Bronchial epithelial cell (primary cell): ENCODE measurements around the gene THOC1. TPM values are rescaled to one million over a fixed set of nuclear protein-coding genes. Genes with fewer than 3 reads are reported as not detected.

Source experiments
- DNase-seq: peaks from one replicate; pipeline ENCODE4 v3.0.0-alpha.2; 2010; ENCODE audit warnings: low read depth
- FAIRE-seq: peaks from 2 replicates; lab custom pipeline; 2011; peaks lifted over from hg19 to GRCh38; lab: Jason Lieb, UNC
- H3K27me3 ChIP-seq: 2 replicates; pipeline ENCODE4 v1.5.1; 2011; ENCODE audit warnings: low read length; ENCODE audit not compliant: control insufficient read depth, insufficient read depth
- H3K36me3 ChIP-seq: 2 replicates; pipeline ENCODE4 v1.5.1; 2011; ENCODE audit warnings: low read length; ENCODE audit not compliant: control insufficient read depth, insufficient read depth
- H3K4me3 ChIP-seq: 2 replicates; pipeline ENCODE4 v1.5.1; 2011; ENCODE audit warnings: mild to moderate bottlenecking, low read depth, low read length, control low read depth
- total RNA-seq: library from RNA; depleted of rRNA; stranded (reverse); fragments of >200 nt; gene quantifications from 2 replicates; pipeline ENCODE4 v1.2.1, GENCODE V29; 2014
- TF ChIP-seq, protein P1 (sequence below): IDR thresholded peaks from 2 replicates; pipeline ENCODE4 v1.5.1; 2011; ENCODE audit warnings: mild to moderate bottlenecking, moderate library complexity, low read length, control low read depth, inconsistent platforms; ENCODE audit not compliant: insufficient read depth, severe bottlenecking

Gene THOC1
- total RNA-seq, 1 donor from 2014 or later = 32.1 TPM

DNA sequence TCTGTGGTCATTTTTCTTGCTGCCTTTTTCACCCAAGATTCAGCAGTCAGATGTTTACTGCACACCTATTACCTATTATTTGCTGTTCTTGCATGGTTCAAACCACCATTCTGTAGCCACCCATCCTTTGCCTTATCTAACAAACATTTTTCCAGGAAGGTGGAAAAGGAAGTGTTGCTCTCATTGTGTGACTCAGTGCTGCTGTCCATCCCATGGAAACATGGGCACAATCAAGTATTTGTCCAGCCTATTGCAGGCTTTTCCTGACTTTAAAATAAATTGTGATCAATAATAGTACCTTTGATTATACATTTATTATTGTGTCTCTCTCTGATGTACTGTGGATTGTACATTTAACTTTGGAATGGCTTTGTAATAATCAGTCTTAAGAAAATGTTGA lies 56.3 kb downstream of the THOC1 start:
- Histone ChIP-seq H3K4me3 (no peak overlapping the region), H3K27me3 (no peaks in the 10 kb centered on the region), H3K36me3 (peaks cover 11% of the 10 kb centered on the region)
- DNase-seq = no peak
- TF ChIP-seq, protein P1, sequence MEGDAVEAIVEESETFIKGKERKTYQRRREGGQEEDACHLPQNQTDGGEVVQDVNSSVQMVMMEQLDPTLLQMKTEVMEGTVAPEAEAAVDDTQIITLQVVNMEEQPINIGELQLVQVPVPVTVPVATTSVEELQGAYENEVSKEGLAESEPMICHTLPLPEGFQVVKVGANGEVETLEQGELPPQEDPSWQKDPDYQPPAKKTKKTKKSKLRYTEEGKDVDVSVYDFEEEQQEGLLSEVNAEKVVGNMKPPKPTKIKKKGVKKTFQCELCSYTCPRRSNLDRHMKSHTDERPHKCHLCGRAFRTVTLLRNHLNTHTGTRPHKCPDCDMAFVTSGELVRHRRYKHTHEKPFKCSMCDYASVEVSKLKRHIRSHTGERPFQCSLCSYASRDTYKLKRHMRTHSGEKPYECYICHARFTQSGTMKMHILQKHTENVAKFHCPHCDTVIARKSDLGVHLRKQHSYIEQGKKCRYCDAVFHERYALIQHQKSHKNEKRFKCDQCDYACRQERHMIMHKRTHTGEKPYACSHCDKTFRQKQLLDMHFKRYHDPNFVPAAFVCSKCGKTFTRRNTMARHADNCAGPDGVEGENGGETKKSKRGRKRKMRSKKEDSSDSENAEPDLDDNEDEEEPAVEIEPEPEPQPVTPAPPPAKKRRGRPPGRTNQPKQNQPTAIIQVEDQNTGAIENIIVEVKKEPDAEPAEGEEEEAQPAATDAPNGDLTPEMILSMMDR = no peak
- no peak for FAIRE-seq

DNA sequence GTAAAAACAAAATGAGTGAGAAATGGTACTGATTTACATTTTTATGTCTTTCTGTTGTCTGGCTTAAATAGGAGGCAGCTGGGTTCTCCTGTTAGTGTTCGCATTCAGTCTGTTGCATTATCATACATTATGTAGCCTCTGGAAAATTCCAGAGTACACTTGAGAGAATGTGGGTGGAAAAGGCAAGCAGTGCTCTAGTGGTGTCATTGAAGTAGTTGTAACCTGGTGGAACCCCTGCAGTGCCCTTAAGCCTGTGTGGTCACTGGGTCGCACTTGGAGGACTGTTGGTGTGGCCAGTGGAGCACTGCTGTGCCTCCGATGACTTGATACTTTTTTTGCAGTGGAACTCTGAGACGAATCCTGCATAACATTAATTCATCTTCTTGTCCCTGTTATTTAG lies 57.1 kb downstream of the THOC1 start:
- no peak for FAIRE-seq

DNA sequence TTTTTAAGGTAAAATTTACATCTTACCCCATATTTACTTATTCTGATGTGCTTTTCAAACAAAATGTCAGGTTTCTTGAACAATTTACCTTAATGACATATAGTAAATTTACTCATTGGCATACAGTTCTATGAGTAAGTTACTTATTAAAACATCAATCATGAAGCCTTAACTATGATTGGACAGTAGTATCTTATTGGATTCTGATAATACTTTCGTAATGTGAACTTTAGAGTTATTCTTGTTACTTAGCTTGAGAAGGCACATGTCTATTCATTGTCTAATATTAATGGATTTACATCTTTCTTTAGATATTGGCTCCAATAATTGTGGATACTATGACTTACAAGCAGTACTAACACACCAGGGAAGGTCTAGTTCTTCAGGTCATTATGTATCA lies 57.8 kb downstream of the THOC1 start:
- Histone ChIP-seq H3K4me3 (no peak overlapping the region), H3K36me3 (peaks cover 10% of the 10 kb centered on the region), H3K27me3 (no peaks in the 10 kb centered on the region)
- FAIRE-seq (no peak), DNase-seq (no peak)
- TF ChIP-seq, protein P1 = no peak

More for the DNA sequence above, 57.1 kb downstream of the THOC1 start:
- TF ChIP-seq, protein P1 = no peak
- Histone ChIP-seq H3K4me3 (no peak overlapping the region), H3K27me3 (no peaks in the 10 kb centered on the region), H3K36me3 (peaks cover 11% of the 10 kb centered on the region)
- no peak for DNase-seq

DNA sequence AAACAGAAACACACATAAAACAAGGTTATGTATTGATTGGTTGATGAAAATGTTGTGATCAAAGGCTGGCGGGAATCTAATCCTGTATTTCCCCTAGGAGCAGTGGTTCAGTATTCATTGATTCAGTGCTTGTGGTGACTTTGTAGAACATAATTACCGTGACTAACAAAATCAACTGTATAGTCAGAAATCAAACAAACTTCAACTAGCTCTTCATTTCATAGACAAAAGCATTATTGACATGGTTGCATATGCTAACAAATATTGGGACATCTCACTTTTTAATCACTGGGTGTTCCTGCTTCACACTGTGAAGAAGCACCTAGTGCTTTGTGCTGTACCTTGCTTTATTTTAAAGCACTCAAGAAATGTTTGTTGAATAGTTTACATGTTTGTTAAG lies 68.1 kb downstream of the THOC1 start:
- H3K36me3 ChIP-seq = peaks cover 6% of the 10 kb centered on the region
- FAIRE-seq = no peak
- no peaks in the 10 kb centered on the region for H3K27me3 ChIP-seq
- H3K4me3 ChIP-seq = no peak overlapping the region
- DNase-seq = no peak
- TF ChIP-seq, protein P1 = no peak

DNA sequence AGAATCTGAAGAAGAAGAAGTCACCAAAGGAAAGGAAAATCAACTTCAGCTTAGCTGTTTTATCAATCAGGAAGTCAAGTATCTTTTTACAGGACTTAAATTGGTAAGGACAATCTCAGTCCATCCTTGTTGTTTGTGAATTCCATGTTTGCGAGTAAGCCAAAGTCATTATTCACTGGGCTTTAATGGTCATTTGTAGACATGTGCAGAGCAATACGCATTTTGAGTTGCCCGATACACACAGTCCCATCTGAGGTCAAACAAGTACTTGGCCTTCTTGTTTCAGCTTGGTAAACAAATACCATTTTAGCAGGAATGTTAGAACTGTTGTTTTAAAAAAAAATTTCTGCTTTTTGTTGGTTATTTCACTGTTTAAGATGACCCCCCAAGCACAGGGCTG lies 68.6 kb downstream of the THOC1 start:
- no peak overlapping the region for H3K4me3 ChIP-seq
- peaks cover 6% of the 10 kb centered on the region for H3K36me3 ChIP-seq
- no peaks in the 10 kb centered on the region for H3K27me3 ChIP-seq
- no peak for FAIRE-seq
- TF ChIP-seq, protein P1 = no peak
- no peak for DNase-seq

DNA sequence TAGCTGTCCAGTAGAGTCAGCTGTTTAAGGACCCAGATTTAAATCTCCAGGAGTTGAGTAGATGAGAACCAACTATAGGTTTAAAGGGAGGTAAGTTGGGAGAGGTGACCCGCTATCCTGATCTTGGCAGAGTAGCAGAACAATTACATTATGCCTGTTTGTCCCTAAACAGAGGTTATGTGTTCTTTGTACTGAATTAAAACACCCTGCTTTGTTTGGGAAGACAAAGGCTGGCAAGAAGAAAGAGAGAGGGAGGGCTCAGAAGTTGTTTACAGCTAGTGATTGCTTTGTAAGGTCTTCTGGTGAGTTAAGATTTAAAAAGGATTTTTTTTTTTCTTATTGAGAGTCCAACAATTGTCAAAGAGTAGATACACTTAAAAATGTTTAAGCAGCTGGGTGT lies 72.2 kb downstream of the THOC1 start:
- H3K36me3 ChIP-seq = peaks cover 4% of the 10 kb centered on the region

More for the DNA sequence above, 72.2 kb downstream of the THOC1 start:
- FAIRE-seq = no peak
- DNase-seq = no peak
- Histone ChIP-seq H3K27me3 (no peaks in the 10 kb centered on the region), H3K4me3 (no peak overlapping the region)
- TF ChIP-seq, protein P1 = no peak
